GM12873 (cell line): Measurements from ENCODE around the gene HDAC7.

Experiments
- CTCF ChIP-seq: IDR thresholded peaks from 2 replicates; pipeline ENCODE4 v1.5.1; 2012; ENCODE audit warnings: low read depth, mild to moderate bottlenecking, moderate library complexity, low read length, control low read depth; ENCODE audit not compliant: insufficient read depth; ENCODE audit errors: missing control alignments

HDAC7 gene

GRCh38 chr12:47833591-47834012, 13.9 kb upstream of the HDAC7 start:
- TF ChIP-seq CTCF = no peak

GRCh38 chr12:47832263-47832933, 12.7 kb upstream of the HDAC7 start:
- TF ChIP-seq CTCF = no peak

- TF ChIP-seq CTCF = no peak
Observed at GRCh38 chr12:47829584-47829983, 9.9 kb upstream of the HDAC7 start.

GRCh38 chr12:47828976-47829482, 9.3 kb upstream of the HDAC7 start:
- no peak for TF ChIP-seq CTCF

- no peak for TF ChIP-seq CTCF
Observed at GRCh38 chr12:47828008-47828975, 8.6 kb upstream of the HDAC7 start.

GRCh38 chr12:47825173-47825639, 5.5 kb upstream of the HDAC7 start:
- no peak for TF ChIP-seq CTCF

- no peak for TF ChIP-seq CTCF
Observed at GRCh38 chr12:47824635-47825034, 4.9 kb upstream of the HDAC7 start.
